ENCODE data around the gene CELF1.
"Not testable (repeated sequence)": the region's sequence is repeated elsewhere in the genome, so short reads cannot be mapped to it uniquely, and the experiment has no call there.

The CELF1 gene

GRCh38 chr11:47573321-47573720, 20.4 kb upstream of the CELF1 start:
- no peak for DNase-seq (ENCODE audit: low read depth)

- DNase-seq (ENCODE audit: low read depth), result no peak
These were observed 19.9 kb upstream of the CELF1 start for GRCh38 chr11:47572715-47573255.

DNA sequence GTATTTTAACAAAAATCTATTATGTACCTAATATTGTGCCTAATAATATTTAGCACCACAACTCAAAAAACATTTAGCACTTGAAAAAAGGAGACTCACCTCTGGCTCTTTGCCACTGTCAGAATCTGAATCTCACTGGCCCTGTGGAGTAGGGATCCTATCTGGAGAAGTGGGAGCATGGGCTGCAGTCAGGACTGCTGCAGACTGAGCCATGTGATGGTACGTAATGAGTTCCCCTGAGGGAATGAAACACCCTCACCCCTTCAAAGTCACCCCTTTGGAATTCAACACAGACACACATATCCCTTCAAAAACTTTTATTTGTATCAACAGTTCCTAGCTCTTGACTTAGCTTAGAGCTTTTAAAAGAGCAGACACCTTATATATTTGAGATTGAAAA, 19.0 kb upstream of the CELF1 start:
- no peak for DNase-seq (ENCODE audit: low read depth)

- no peak for DNase-seq (ENCODE audit: low read depth)
These were observed 18.4 kb upstream of the CELF1 start for GRCh38 chr11:47571357-47571729.

DNA sequence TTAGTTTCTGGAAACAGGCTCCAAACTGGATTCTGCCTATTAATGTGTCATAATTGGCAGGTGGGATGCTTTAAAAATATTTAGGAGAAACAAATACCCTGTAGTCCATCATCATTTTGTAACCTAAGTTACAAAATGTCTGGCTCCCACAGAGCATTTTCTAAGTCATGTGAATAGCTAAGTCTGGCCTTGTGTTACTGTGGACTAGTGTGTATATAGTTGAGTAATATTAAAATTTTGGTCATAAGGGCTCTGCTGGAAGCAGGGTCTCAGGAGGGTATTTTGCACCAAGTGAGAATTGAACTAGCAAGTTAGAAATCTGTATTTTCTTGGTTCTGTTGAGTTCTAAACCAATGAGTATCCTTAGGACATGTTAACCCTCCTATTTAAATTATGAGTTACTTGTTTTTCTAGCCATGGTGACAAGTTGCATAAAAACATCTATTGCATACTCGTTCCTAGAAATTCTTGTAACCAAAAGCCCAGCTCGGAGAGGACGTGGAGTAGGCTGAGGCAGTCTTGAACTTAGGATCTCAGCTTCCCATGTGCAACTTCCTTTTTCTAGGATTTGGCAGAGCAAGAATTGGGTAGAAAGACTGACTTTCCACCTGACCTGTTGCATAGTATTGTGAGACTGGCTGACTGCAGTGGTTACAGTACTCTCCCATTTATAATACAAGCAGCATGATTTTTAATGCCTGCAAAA, 17.9 kb upstream of the CELF1 start:
- DNase-seq (ENCODE audit: low read depth), result no peak

DNA sequence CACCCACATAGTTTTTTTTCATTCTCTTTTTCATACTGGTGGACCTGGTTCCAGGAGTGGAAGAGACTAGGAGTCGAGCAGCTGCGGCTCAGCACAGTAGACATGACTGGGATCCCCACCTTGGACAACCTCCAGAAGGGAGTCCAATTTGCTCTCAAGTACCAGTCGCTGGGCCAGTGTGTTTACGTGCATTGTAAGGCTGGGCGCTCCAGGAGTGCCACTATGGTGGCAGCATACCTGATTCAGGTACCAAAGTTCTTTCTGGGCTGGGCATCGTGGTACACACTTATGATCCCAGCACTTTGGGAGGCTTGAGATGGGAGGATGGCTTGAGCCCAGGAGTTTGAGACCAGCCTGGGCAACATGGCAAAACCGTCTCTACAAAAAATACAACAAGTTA, 16.7 kb upstream of the CELF1 start:
- no peak for DNase-seq (ENCODE audit: low read depth)

GRCh38 chr11:47566149-47566698, 13.3 kb upstream of the CELF1 start:
- DNase-seq (ENCODE audit: low read depth), result no peak

- peak; percentile 46 for DNase-seq (ENCODE audit: low read depth)
These were observed 12.6 kb upstream of the CELF1 start, which contains the start of gene PTPMT1 for GRCh38 chr11:47565340-47566148. Gene PTPMT1 (plus strand): TSS chr11:47565599. CDS start chr11:47565623, 24 bp downstream.

DNA sequence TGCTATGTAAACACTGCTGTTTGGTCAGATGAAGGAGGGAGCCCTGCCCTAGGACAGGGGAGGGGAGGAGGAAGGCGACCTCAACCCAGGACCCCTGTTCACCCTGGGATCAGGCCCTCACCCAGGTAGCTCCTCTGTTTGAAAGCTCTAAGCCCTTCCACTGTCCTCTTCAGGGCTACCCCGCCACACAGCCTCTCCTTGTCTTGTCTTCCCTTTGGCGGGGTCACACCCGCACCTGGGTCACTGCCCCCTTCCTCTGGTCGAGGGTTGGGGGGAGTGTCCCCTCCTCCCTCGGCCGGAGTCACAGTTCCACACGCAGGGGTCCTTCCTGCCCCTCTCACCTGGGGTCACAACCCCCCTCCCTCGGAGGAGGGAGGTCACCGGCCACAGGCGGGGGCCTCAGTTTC, 12.0 kb upstream of the CELF1 start:
- DNase-seq (ENCODE audit: low read depth), result no peak

- not testable (repeated sequence) for DNase-seq (ENCODE audit: low read depth)
These were observed 11.4 kb upstream of the CELF1 start for GRCh38 chr11:47564366-47564765.

GRCh38 chr11:47562393-47562792, 9.5 kb upstream of the CELF1 start:
- DNase-seq (ENCODE audit: low read depth), result not testable (repeated sequence)

GRCh38 chr11:47560426-47560825, 7.5 kb upstream of the CELF1 start:
- no peak for DNase-seq (ENCODE audit: low read depth)

DNA sequence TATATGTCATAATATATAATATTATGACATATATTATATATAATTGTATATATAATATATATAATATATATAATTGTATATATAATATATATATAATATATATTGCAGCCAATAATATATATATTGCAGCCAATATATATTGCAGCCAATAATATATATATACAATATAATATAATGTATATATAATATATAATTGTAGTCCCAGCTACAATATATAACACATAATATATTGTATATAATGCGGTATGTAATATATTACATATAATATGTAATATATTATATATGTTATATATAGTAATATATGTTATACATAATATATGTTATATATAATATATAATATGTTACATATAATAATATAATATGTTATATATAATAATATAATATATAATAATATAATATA, 5.8 kb upstream of the CELF1 start:
- DNase-seq (ENCODE audit: low read depth), result no peak

DNA sequence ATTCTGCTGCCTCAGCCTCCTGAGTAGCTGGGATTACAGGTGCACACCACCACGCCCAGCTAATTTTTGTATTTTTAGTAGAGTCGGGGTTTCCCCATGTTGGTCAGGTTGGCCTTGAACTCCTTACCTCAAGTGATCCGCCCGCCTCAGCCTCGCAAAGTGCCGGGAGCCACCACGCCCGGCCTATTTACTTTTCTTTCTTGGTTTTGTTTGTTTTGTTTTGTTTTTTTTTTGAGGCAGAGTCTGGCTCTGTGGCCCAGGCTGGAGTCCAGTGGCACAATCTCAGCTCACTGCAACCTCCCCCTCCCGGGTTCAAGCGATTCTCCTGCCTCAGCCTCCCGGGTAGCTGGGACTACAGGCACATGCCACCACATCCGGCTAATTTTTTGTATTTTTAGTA, 4.1 kb upstream of the CELF1 start:
- not testable (repeated sequence) for DNase-seq (ENCODE audit: low read depth)

GRCh38 chr11:47553406-47553743, 443 bp upstream of the CELF1 start:
- DNase-seq (ENCODE audit: low read depth), result no peak

GRCh38 chr11:47552056-47552565, 821 bp downstream of the CELF1 start:
- DNase-seq (ENCODE audit: low read depth), result no peak

GRCh38 chr11:47551086-47551485, 1.8 kb downstream of the CELF1 start:
- DNase-seq (ENCODE audit: low read depth), result no peak

- DNase-seq (ENCODE audit: low read depth), result no peak
These were observed 2.5 kb downstream of the CELF1 start for GRCh38 chr11:47550288-47551047.

DNA sequence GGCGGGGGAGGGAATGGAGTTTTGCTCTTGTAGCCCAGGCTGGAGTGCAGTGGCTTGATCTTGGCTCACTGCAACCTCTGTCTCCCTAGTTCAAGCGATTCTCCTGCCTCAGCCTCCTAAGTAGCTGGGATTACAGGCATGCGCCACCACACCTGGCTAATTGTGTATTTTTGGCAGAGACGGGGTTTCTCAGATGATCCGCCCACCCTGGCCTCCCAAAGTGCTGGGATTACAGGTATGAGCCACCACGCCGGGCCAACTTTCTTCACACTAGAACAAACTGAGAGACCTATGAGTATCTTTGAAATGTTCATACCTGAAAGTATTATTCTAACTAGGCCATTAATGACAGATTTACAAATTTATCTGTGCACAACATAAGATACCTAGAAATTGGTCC, 6.7 kb downstream of the CELF1 start:
- not testable (repeated sequence) for DNase-seq (ENCODE audit: low read depth)

DNA sequence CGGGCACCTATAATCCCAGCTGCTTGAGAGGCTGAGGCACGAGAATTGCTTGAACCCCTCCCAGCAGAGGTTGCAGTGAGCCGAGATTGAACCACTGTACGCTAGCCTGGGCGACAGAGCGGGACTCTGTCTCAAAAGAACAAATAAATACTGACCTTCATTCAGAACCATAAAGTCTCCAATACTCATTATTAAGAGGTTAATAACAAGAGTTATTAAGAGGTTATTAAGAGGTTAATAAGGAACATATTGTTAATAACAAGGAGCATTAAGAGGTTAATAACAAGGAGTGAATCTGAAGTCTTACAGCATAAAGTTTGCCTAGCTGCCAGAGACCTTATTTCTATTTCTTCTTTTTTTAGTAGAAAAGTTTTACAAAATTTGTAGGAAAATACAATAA, 7.6 kb downstream of the CELF1 start:
- no peak for DNase-seq (ENCODE audit: low read depth)

DNA sequence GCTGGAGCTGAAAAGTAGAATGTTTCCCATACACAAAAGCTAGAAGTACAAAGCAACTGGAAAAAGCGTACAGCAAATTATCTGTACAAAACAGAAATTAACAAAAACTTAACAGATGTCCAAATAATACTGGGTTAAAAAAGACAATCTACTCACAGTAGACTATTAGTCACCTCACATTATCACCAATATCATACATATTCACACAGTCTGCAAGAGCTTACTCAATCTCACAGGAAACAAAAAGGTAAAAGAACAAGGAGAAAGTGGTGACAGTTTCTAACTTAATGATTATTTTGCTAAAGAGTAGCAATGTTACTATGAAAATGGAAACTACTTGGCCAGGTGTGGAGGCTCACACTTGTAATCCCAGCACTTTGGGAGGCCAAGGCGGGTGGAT, 11.9 kb downstream of the CELF1 start:
- no peak for DNase-seq (ENCODE audit: low read depth)

DNA sequence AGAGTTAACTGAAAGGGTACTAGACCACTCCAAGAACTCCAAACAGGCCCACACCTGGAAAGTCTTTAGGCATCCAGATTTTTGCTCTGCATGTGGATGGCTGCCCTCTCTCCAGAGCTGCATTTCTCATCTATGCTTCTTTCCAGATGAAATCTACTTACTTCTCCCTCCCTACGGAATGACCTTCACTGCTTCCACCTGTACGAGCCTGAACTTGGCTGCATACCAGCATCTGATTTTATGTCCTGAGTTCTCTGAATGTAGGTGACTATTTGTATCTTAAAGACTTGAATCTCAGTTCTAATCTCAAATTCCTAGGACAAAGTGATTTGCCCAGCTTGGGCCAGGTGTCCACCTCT, 13.3 kb downstream of the CELF1 start:
- DNase-seq (ENCODE audit: low read depth), result no peak
